ENCODE data around the gene ICE1. TPM values are rescaled to one million over a fixed set of nuclear protein-coding genes. Genes with fewer than 3 reads are reported as not detected.
"Not testable (repeated sequence)": the region's sequence is repeated elsewhere in the genome, so short reads cannot be mapped to it uniquely, and the experiment has no call there.

Gene ICE1
- total RNA-seq, 1 experiment from 2014 or later: 68.4 TPM

DNA sequence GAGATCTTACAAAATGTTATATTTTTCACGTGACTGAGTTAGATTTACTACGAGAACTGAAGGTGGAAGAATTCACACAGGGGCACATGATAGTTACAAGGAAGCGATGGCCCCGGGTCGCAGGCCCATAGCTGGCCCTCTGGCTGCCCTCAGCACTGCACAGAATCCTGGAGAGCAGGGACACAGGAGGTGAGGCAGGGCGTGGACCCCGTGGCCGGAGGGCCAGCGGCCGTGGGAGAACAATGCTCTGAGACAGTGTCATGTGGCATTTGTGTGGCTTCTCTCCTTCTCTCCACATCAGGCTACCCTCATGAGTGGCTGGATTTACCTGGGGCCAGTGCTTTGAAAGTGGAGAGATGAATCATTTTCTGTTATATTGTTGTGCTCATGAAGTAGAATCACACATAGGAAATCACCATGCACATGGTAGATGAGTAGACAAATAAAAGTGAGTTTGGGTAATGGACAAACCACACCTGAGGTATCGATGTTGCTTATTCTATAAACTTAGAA is 89.5 kb downstream of the ICE1 start:
- Histone ChIP-seq H3K9me2 (ENCODE audit: insufficient read depth) (no peaks in the 10 kb centered on the region), H3K4me1 (replicated peaks; ENCODE audit: insufficient read depth) (no peaks in the 10 kb centered on the region), H3K4me2 (no peak overlapping the region), H3K4me3 (no peak overlapping the region), H3K79me2 (ENCODE audit: low read depth) (no peaks in the 10 kb centered on the region), H4K20me1 (ENCODE audit: insufficient read depth) (no peaks in the 10 kb centered on the region), H3K36me3 (ENCODE audit: low read depth) (no peaks in the 10 kb centered on the region), H3K9me3 (ENCODE audit: insufficient read depth, low read depth) (no peaks in the 10 kb centered on the region), H2AFZ (no peak overlapping the region), H3F3A (ENCODE audit: insufficient read depth, low read depth) (no peaks in the 10 kb centered on the region), H3K27ac (no peak overlapping the region), H3K27me3 (ENCODE audit: insufficient read depth, low read depth) (peaks cover 93% of the 10 kb centered on the region)
- no peak for DNase-seq
- intact Hi-C loops (cut with micrococcal nuclease; ENCODE audit: unreplicated experiment): no loop called here
- CTCF ChIA-PET: no interaction called here
- TF ChIP-seq CTCF (conservative IDR thresholded peaks at IDR 0.05) (no peak), EZH2 (IDR thresholded peaks at IDR 0.05; ENCODE audit: low read depth) (no peak)
- BruUV-seq (replicated peaks): no TSS peak
- POLR2A ChIA-PET (ENCODE audit: unreplicated experiment): no interaction called here

DNA sequence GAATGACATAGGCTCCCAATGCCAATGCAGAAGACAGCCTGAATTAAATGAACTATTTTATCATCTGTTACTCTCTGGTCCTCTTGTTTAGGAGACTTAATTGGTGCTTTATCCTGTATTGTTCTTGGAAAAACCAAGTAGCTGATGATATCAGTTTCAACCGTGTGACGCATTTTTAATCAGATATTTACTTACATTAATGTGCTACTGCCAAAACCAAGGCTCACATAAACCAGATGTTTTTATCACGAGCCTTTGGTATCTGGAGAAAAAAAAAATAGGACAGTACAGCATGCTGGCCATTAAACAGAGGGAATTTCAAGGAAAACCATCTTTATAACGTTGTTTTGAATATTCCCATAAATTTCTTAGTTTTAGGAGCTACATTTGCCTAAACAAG is 90.1 kb downstream of the ICE1 start:
- ChIA-PET CTCF (no interaction called here), POLR2A (ENCODE audit: unreplicated experiment) (no interaction called here)
- Histone ChIP-seq H4K20me1 (ENCODE audit: insufficient read depth) (no peaks in the 10 kb centered on the region), H3K9me3 (ENCODE audit: insufficient read depth, low read depth) (no peaks in the 10 kb centered on the region), H2AFZ (no peak overlapping the region), H3K4me2 (no peak overlapping the region), H3K27ac (no peak overlapping the region), H3K36me3 (ENCODE audit: low read depth) (no peaks in the 10 kb centered on the region), H3K9me2 (ENCODE audit: insufficient read depth) (no peaks in the 10 kb centered on the region), H3K27me3 (ENCODE audit: insufficient read depth, low read depth) (peaks cover 90% of the 10 kb centered on the region), H3K4me1 (replicated peaks; ENCODE audit: insufficient read depth) (no peaks in the 10 kb centered on the region), H3K4me3 (no peak overlapping the region), H3K79me2 (ENCODE audit: low read depth) (no peaks in the 10 kb centered on the region), H3F3A (ENCODE audit: insufficient read depth, low read depth) (no peaks in the 10 kb centered on the region)
- no peak for TF ChIP-seq CTCF (conservative IDR thresholded peaks at IDR 0.05)
- BruUV-seq (replicated peaks): no TSS peak
- intact Hi-C loops (cut with micrococcal nuclease; ENCODE audit: unreplicated experiment): no loop called here
- DNase-seq: no peak

DNA sequence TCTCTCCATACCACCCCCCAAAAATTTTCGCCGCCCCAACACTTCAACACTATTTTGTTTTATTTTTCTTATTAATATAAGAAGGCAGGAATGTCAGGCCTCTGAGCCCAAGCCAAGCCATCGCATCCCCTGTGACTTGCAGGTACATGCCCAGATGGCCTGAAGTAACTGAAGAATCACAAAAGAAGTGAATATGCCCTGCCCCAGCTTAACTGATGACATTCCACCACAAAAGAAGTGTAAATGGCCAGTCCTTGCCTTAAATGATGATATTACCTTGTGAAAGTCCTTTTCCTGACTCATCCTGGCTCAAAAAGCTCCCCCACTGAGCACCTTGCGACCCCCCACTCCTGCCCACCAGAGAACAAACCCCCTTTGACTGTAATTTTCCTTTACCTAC is 98.1 kb downstream of the ICE1 start:
- H4K20me1 ChIP-seq (ENCODE audit: insufficient read depth); BruUV-seq (replicated peaks); H3K9me3 ChIP-seq (ENCODE audit: insufficient read depth, low read depth); H3K4me3 ChIP-seq; H3K4me2 ChIP-seq; POLR2A ChIA-PET (ENCODE audit: unreplicated experiment); H3F3A ChIP-seq (ENCODE audit: insufficient read depth, low read depth); H2AFZ ChIP-seq; DNase-seq; H3K4me1 ChIP-seq (replicated peaks; ENCODE audit: insufficient read depth); intact Hi-C loops (cut with micrococcal nuclease; ENCODE audit: unreplicated experiment); H3K9me2 ChIP-seq (ENCODE audit: insufficient read depth); H3K27ac ChIP-seq; H3K36me3 ChIP-seq (ENCODE audit: low read depth); CTCF ChIA-PET; H3K79me2 ChIP-seq (ENCODE audit: low read depth): not testable (repeated sequence)
- peaks cover 22% of the 10 kb centered on the region for H3K27me3 ChIP-seq (ENCODE audit: insufficient read depth, low read depth)

DNA sequence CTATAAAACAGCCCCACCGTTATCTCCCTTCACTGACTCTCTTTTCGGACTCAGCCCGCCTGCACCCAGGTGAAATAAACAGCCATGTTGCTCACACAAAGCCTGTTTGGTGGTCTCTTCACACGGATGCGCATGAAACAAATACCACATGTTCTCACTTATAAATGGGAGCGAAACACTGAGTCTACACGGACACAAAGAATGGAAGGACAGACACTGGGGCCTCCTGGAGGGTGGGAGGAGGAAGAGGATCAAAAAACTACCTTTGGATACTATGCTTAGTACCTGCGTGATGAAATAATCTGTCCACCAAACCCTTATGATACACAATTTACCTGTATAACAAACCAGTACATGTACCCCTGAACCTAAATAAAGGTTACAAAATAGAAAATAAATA is 98.6 kb downstream of the ICE1 start:
- Histone ChIP-seq H3K27me3 (ENCODE audit: insufficient read depth, low read depth) (peaks cover 22% of the 10 kb centered on the region), H3K4me3 (no peak overlapping the region), H3K36me3 (ENCODE audit: low read depth) (no peaks in the 10 kb centered on the region), H3K9me3 (ENCODE audit: insufficient read depth, low read depth) (no peaks in the 10 kb centered on the region; the same call in 1 of the 2 replicates), H3K79me2 (ENCODE audit: low read depth) (no peaks in the 10 kb centered on the region), H3F3A (ENCODE audit: insufficient read depth, low read depth) (no peaks in the 10 kb centered on the region), H3K9me2 (ENCODE audit: insufficient read depth) (no peaks in the 10 kb centered on the region), H4K20me1 (ENCODE audit: insufficient read depth) (no peaks in the 10 kb centered on the region), H3K4me1 (replicated peaks; ENCODE audit: insufficient read depth) (no peaks in the 10 kb centered on the region), H3K4me2 (no peak overlapping the region), H3K27ac (no peak overlapping the region), H2AFZ (no peak overlapping the region)
- intact Hi-C loops (cut with micrococcal nuclease; ENCODE audit: unreplicated experiment): no loop called here
- ChIA-PET POLR2A (ENCODE audit: unreplicated experiment) (no interaction called here), CTCF (no interaction called here)
- DNase-seq: no peak
- BruUV-seq (replicated peaks): no TSS peak
- no peak for TF ChIP-seq CTCF (conservative IDR thresholded peaks at IDR 0.05)
- TF ChIP-seq EZH2 (IDR thresholded peaks at IDR 0.05; ENCODE audit: low read depth): no peak
